Measurements from ENCODE around the gene KLHL17. TPM values are rescaled to one million over a fixed set of nuclear protein-coding genes. Genes with fewer than 3 reads are reported as not detected.
"Not testable (repeated sequence)": the region's sequence is repeated elsewhere in the genome, so short reads cannot be mapped to it uniquely, and the experiment has no call there.

Gene KLHL17
- total and polyA plus RNA-seq, 9 of the 15 experiments (the other 6 are each of a cell fraction or from before 2014, with no cell fraction given), result 0.14 to 84.8 (median 13.0) TPM

- H3K27me3 ChIP-seq (ENCODE audit: control insufficient read depth in 2 of 2, insufficient read depth in 2 of 2, low read length in 2 of 2); ATAC-seq; H3K4me3 ChIP-seq; H3K36me3 ChIP-seq (ENCODE audit: control insufficient read depth, insufficient read depth, low read length); H3K9me1 ChIP-seq (ENCODE audit: control insufficient read depth, insufficient read depth, low read length); H2AFZ ChIP-seq (ENCODE audit: low read depth, low read length); H3K9ac ChIP-seq (ENCODE audit: insufficient read depth in 1 of 2, low read depth in 2 of 2, low read length in 2 of 2); intact Hi-C loops (cut with micrococcal nuclease); in situ Hi-C loops (cut with MboI); CTCF ChIA-PET (ENCODE audit: low intra/inter-chr PET ratio); H3K9me3 ChIP-seq (replicated peaks; ENCODE audit: control insufficient read depth, insufficient read depth, low read depth, low read length); H3K27ac ChIP-seq (ENCODE audit: extremely low read depth, low read depth, low read length); FAIRE-seq; H3K4me2 ChIP-seq (ENCODE audit: insufficient read depth, low read length); DNase-seq (ENCODE audit: extremely low read depth in 1 of 4, low spot score in 3 of 4); H3K79me2 ChIP-seq (ENCODE audit: control insufficient read depth, insufficient read depth, low read length); BruUV-seq (replicated peaks); H4K20me1 ChIP-seq (replicated peaks; ENCODE audit: control insufficient read depth, insufficient read depth, low read length): not testable (repeated sequence)
- POLR2A ChIA-PET, result interaction anchor here (1.1 kb wide), 1 partner anchor 8 kb away, joined by 4 read pairs; no protein-coding TSS in a partner anchor
- 34% methylated on average over 8 of the region's 8 CpGs for WGBS (ENCODE audit: insufficient coverage, low coverage, missing lambda C conversion rate)
- TF ChIP-seq, protein P1, sequence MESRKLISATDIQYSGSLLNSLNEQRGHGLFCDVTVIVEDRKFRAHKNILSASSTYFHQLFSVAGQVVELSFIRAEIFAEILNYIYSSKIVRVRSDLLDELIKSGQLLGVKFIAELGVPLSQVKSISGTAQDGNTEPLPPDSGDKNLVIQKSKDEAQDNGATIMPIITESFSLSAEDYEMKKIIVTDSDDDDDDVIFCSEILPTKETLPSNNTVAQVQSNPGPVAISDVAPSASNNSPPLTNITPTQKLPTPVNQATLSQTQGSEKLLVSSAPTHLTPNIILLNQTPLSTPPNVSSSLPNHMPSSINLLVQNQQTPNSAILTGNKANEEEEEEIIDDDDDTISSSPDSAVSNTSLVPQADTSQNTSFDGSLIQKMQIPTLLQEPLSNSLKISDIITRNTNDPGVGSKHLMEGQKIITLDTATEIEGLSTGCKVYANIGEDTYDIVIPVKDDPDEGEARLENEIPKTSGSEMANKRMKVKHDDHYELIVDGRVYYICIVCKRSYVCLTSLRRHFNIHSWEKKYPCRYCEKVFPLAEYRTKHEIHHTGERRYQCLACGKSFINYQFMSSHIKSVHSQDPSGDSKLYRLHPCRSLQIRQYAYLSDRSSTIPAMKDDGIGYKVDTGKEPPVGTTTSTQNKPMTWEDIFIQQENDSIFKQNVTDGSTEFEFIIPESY (CRISPR knock-in tag; IDR thresholded peaks at IDR 0.05), result peak; percentile 31; the same call in 1 of the 2 replicates
- peaks cover 24 to 43% of the 10 kb centered on the region in 2 experiments for H3K4me1 ChIP-seq (replicated peaks in 1 of 2; ENCODE audit: control insufficient read depth in 2 of 2, insufficient read depth in 2 of 2, low read length in 2 of 2)
These were observed 49.7 kb downstream of the KLHL17 start for GRCh38 chr1:1010131-1010530.

- no peak overlapping the region for H3K27ac ChIP-seq (ENCODE audit: extremely low read depth, low read depth, low read length)
- H2AFZ ChIP-seq (ENCODE audit: low read depth, low read length), result no peak overlapping the region
- H3K9ac ChIP-seq (ENCODE audit: insufficient read depth in 1 of 2, low read depth in 2 of 2, low read length in 2 of 2), result no peak overlapping the region
- no peaks in the 10 kb centered on the region; the same call in none of the 2 replicates for H3K9me3 ChIP-seq (replicated peaks; ENCODE audit: control insufficient read depth, insufficient read depth, low read depth, low read length)
- no peaks in the 10 kb centered on the region for H3K79me2 ChIP-seq (ENCODE audit: control insufficient read depth, insufficient read depth, low read length)
- 65% methylated on average over 14 of the region's 14 CpGs for WGBS (ENCODE audit: insufficient coverage, low coverage, missing lambda C conversion rate)
- in situ Hi-C loops (cut with MboI), result no loop called here
- intact Hi-C loops (cut with micrococcal nuclease), result no loop called here
- FAIRE-seq, result no peak
- no peaks in the 10 kb centered on the region for H3K27me3 ChIP-seq (ENCODE audit: control insufficient read depth in 2 of 2, insufficient read depth in 2 of 2, low read length in 2 of 2)
- CTCF ChIA-PET (ENCODE audit: low intra/inter-chr PET ratio), result no interaction called here
- no peak for DNase-seq (ENCODE audit: extremely low read depth in 1 of 4, low spot score in 3 of 4)
- H4K20me1 ChIP-seq (replicated peaks; ENCODE audit: control insufficient read depth, insufficient read depth, low read length), result no peaks in the 10 kb centered on the region
- ATAC-seq, result no peak
- POLR2A ChIA-PET, result no interaction called here
- no TSS peak for BruUV-seq (replicated peaks)
- H3K4me2 ChIP-seq (ENCODE audit: insufficient read depth, low read length), result no peak overlapping the region
- peaks cover 12 to 34% of the 10 kb centered on the region in 2 experiments for H3K4me1 ChIP-seq (replicated peaks in 1 of 2; ENCODE audit: control insufficient read depth in 2 of 2, insufficient read depth in 2 of 2, low read length in 2 of 2)
- no peaks in the 10 kb centered on the region for H3K9me1 ChIP-seq (ENCODE audit: control insufficient read depth, insufficient read depth, low read length)
- H3K4me3 ChIP-seq, result no peak overlapping the region
- H3K36me3 ChIP-seq (ENCODE audit: control insufficient read depth, insufficient read depth, low read length), result no peaks in the 10 kb centered on the region
- TF ChIP-seq SMAD4 (CRISPR knock-in tag; conservative IDR thresholded peaks at IDR 0.05), result no peak
- no peak for TF ChIP-seq PRMT5 (CRISPR knock-in tag; IDR thresholded peaks at IDR 0.05)
- no peak for TF ChIP-seq ILF3 (IDR thresholded peaks at IDR 0.05; ENCODE audit: borderline replicate concordance)
- no peak for TF ChIP-seq RHOXF2B (CRISPR knock-in tag; conservative IDR thresholded peaks at IDR 0.05)
- TF ChIP-seq HIVEP1 (CRISPR knock-in tag; IDR thresholded peaks at IDR 0.05), result no peak
- TF ChIP-seq SIRT6 (IDR thresholded peaks at IDR 0.05; ENCODE audit: low read depth, low read length), result no peak
- TF ChIP-seq RBM25 (IDR thresholded peaks at IDR 0.05; ENCODE audit: low read depth, low read length, severe bottlenecking), result peak; percentile 75
- TF ChIP-seq ADNP (tag; IDR thresholded peaks at IDR 0.05), result peak; percentile 57; the same call in 1 of the 2 replicates
- TF ChIP-seq ZNF140 (CRISPR knock-in tag; IDR thresholded peaks at IDR 0.05), result no peak
These were observed 51.1 kb downstream of the KLHL17 start for GRCh38 chr1:1011396-1011949.
